HL-60 (cell line): Measurements from ENCODE around the gene TBC1D23.
"Not testable (repeated sequence)": the region's sequence is repeated elsewhere in the genome, so short reads cannot be mapped to it uniquely, and the experiment has no call there.

ENCODE experiments used
- DNase-seq, 2 experiments: peaks; one replicate each; pipeline ENCODE4 v3.0.0-alpha.2; 2010 to 2020; ENCODE audit warnings: low read depth in 1 of 2, low spot score in 1 of 2
- H3K27ac ChIP-seq: fragments of 250-450 bp; sonication (Bioruptor Pico); replicated peaks from 2 replicates; pipeline ENCODE4 v1.5.1; 2020; ENCODE audit warnings: mild to moderate bottlenecking, moderate library complexity
- H3K27me3 ChIP-seq: fragments of 250-450 bp; sonication (Bioruptor Pico); 2 replicates; pipeline ENCODE4 v1.5.1; 2021; ENCODE audit warnings: mild to moderate bottlenecking, moderate library complexity; ENCODE audit not compliant: insufficient read depth, poor library complexity, severe bottlenecking
- H3K4me3 ChIP-seq: replicated peaks from 2 replicates; pipeline ENCODE4 v1.5.1; 2011; ENCODE audit warnings: mild to moderate bottlenecking, control low read depth, low read length; ENCODE audit not compliant: insufficient read depth
- CTCF ChIP-seq: IDR thresholded peaks from one replicate; pipeline ENCODE4 v1.5.1; 2011; ENCODE audit warnings: low read length, control low read depth, inconsistent platforms; ENCODE audit not compliant: insufficient read depth
- GABPA ChIP-seq: IDR thresholded peaks from 2 replicates; pipeline ENCODE4 v1.6.1; 2012; ENCODE audit warnings: low read depth
- POLR2AphosphoS5 ChIP-seq: IDR thresholded peaks from 2 replicates; pipeline ENCODE4 v1.6.1; 2012; ENCODE audit warnings: low read depth
- REST ChIP-seq: IDR thresholded peaks from 2 replicates; pipeline ENCODE4 v1.6.1; 2012; ENCODE audit warnings: low read depth; ENCODE audit not compliant: insufficient replicate concordance
- SPI1 ChIP-seq: IDR thresholded peaks from 2 replicates; pipeline ENCODE4 v1.6.1; 2012; ENCODE audit warnings: low read depth, mild to moderate bottlenecking, borderline replicate concordance

The TBC1D23 gene

GRCh38 chr3:100334488-100335351, 73.9 kb downstream of the TBC1D23 start, which contains the start of gene NIT2:
TSS of gene NIT2 (plus strand) at chr3:100334757. CDS start at chr3:100334792, 35 bp downstream.
- H3K27me3 ChIP-seq, result no peaks in the 10 kb centered on the region
- DNase-seq, result peak; percentile 59 to 81
- TF ChIP-seq POLR2AphosphoS5 (peak; percentile 78), REST (no peak)
- peak within 1 kb of the TSS; percentile 72 for H3K4me3 ChIP-seq
- peak within 1 kb of the TSS; percentile 62 for H3K27ac ChIP-seq

- TF ChIP-seq REST, result no peak
- TF ChIP-seq SPI1, result peak; percentile 68; the same call in 1 of the 2 replicates
- no peak for TF ChIP-seq CTCF
- H3K27ac ChIP-seq, result peak overlapping the region; percentile 62
- peak overlapping the region; percentile 72 for H3K4me3 ChIP-seq
- peak; percentile 48 to 55 for DNase-seq
- no peaks in the 10 kb centered on the region for H3K27me3 ChIP-seq
Measured at GRCh38 chr3:100335434-100335833, 74.6 kb downstream of the TBC1D23 start.

- not testable (repeated sequence) for DNase-seq, H3K27me3 ChIP-seq, H3K27ac ChIP-seq, H3K4me3 ChIP-seq
Measured at GRCh38 chr3:100336229-100336628, 75.4 kb downstream of the TBC1D23 start.

GRCh38 chr3:100338911-100339310, 78.1 kb downstream of the TBC1D23 start:
- Histone ChIP-seq H3K4me3 (no peak overlapping the region), H3K27me3 (no peaks in the 10 kb centered on the region), H3K27ac (no peak overlapping the region)
- no peak for DNase-seq
- TF ChIP-seq GABPA (no peak), REST (no peak), CTCF (no peak), POLR2AphosphoS5 (no peak), SPI1 (no peak)
